DMS53 treated with DMSO at 0.1 percent for 48 hours (cell line): Measurements from ENCODE around the gene TOMM70.
"Not testable (repeated sequence)": the region's sequence is repeated elsewhere in the genome, so short reads cannot be mapped to it uniquely, and the experiment has no call there.

ENCODE experiments used
- DNase-seq: peaks from one replicate; lab custom pipeline; 2025; ENCODE audit not compliant: unreplicated experiment; lab: John Stamatoyannopoulos, UW

Gene TOMM70

GRCh38 chr3:100364421-100364820, 36.5 kb downstream of the TOMM70 start:
- no peak for DNase-seq

- DNase-seq = no peak
Measured at GRCh38 chr3:100361897-100362296, 39.0 kb downstream of the TOMM70 start.

- no peak for DNase-seq
Measured at GRCh38 chr3:100360757-100361496, 40.0 kb downstream of the TOMM70 start.

GRCh38 chr3:100359035-100359434, 41.9 kb downstream of the TOMM70 start:
- DNase-seq = no peak

GRCh38 chr3:100358413-100358812, 42.5 kb downstream of the TOMM70 start:
- DNase-seq = no peak

- DNase-seq = no peak
Measured at GRCh38 chr3:100354850-100355249, 46.0 kb downstream of the TOMM70 start.

- no peak for DNase-seq
Measured at GRCh38 chr3:100352296-100353231, 48.3 kb downstream of the TOMM70 start.

- DNase-seq = not testable (repeated sequence)
Measured at GRCh38 chr3:100351770-100352169, 49.1 kb downstream of the TOMM70 start.

GRCh38 chr3:100348727-100349126, 52.2 kb downstream of the TOMM70 start:
- no peak for DNase-seq

GRCh38 chr3:100340527-100340926, 60.4 kb downstream of the TOMM70 start:
- DNase-seq = no peak

GRCh38 chr3:100339786-100340185, 61.1 kb downstream of the TOMM70 start:
- no peak for DNase-seq

GRCh38 chr3:100338911-100339310, 62.0 kb downstream of the TOMM70 start:
- DNase-seq = no peak

GRCh38 chr3:100336229-100336628, 64.7 kb downstream of the TOMM70 start:
- not testable (repeated sequence) for DNase-seq

- DNase-seq = no peak
Measured at GRCh38 chr3:100335434-100335833, 65.5 kb downstream of the TOMM70 start.

GRCh38 chr3:100334488-100335351, 66.2 kb downstream of the TOMM70 start, which contains the start of gene NIT2:
Gene NIT2, plus strand, starts transcription at chr3:100334757. Its CDS starts 35 bp downstream, at chr3:100334792.
- DNase-seq = peak; percentile 42

- peak; percentile 42 for DNase-seq
Measured at GRCh38 chr3:100333970-100334487, 66.9 kb downstream of the TOMM70 start.

GRCh38 chr3:100333051-100333450, 67.8 kb downstream of the TOMM70 start:
- DNase-seq = no peak

GRCh38 chr3:100331660-100332059, 69.2 kb downstream of the TOMM70 start:
- no peak for DNase-seq

GRCh38 chr3:100330651-100331050, 70.2 kb downstream of the TOMM70 start:
- no peak for DNase-seq

GRCh38 chr3:100329800-100330489, 70.9 kb downstream of the TOMM70 start:
- no peak for DNase-seq
